WI38 (cell line): Measurements from ENCODE around the gene ST6GALNAC3.

Source experiments
- H3K4me3 ChIP-seq: 2 replicates; pipeline ENCODE4 v1.5.1; 2011; ENCODE audit warnings: low read depth, mild to moderate bottlenecking, control low read depth, low read length
- CTCF ChIP-seq: IDR thresholded peaks from 2 replicates; pipeline ENCODE4 v1.5.1; 2012; ENCODE audit warnings: low read depth, mild to moderate bottlenecking, control low read depth, low read length

Gene ST6GALNAC3

GRCh38 chr1:76352741-76353435, 278.3 kb downstream of the ST6GALNAC3 start:
- H3K4me3 ChIP-seq, result no peak overlapping the region
- TF ChIP-seq CTCF, result no peak

- no peak for TF ChIP-seq CTCF
- H3K4me3 ChIP-seq, result no peak overlapping the region
Observed at GRCh38 chr1:76354236-76354635, 279.7 kb downstream of the ST6GALNAC3 start.

- no peak for TF ChIP-seq CTCF
- H3K4me3 ChIP-seq, result no peak overlapping the region
Observed at GRCh38 chr1:76366726-76367125, 292.2 kb downstream of the ST6GALNAC3 start.

GRCh38 chr1:76371941-76372340, 297.4 kb downstream of the ST6GALNAC3 start:
- TF ChIP-seq CTCF, result no peak
- H3K4me3 ChIP-seq, result no peak overlapping the region

GRCh38 chr1:76374086-76374485, 299.5 kb downstream of the ST6GALNAC3 start:
- no peak for TF ChIP-seq CTCF
- no peak overlapping the region for H3K4me3 ChIP-seq

GRCh38 chr1:76377247-76377646, 302.7 kb downstream of the ST6GALNAC3 start:
- H3K4me3 ChIP-seq, result no peak overlapping the region
- TF ChIP-seq CTCF, result no peak

- H3K4me3 ChIP-seq, result no peak overlapping the region
- no peak for TF ChIP-seq CTCF
Observed at GRCh38 chr1:76379506-76379905, 305.0 kb downstream of the ST6GALNAC3 start.
